Measurements from ENCODE around the gene ZNF879.

ZNF879 gene

GRCh38 chr5:178993955-178994579 lies 29.5 kb upstream of the ZNF879 start:
- TF ChIP-seq CTCF (IDR thresholded peaks at IDR 0.05; ENCODE audit: borderline replicate concordance, insufficient read depth, low read depth, low read length): no peak
- H3K4me3 ChIP-seq (ENCODE audit: low read depth, low read length): no peak overlapping the region

- no peak for TF ChIP-seq CTCF (IDR thresholded peaks at IDR 0.05; ENCODE audit: borderline replicate concordance, insufficient read depth, low read depth, low read length)
- no peak within 1 kb of the TSS for H3K4me3 ChIP-seq (ENCODE audit: low read depth, low read length)
These were observed 28.8 kb upstream of the ZNF879 start, which contains the start of gene GRM6 for GRCh38 chr5:178994580-178995340. Gene GRM6 (minus strand): TSS chr5:178995320. CDS start chr5:178994944, 376 bp downstream.

- no peak overlapping the region for H3K4me3 ChIP-seq (ENCODE audit: low read depth, low read length)
- no peak for TF ChIP-seq CTCF (IDR thresholded peaks at IDR 0.05; ENCODE audit: borderline replicate concordance, insufficient read depth, low read depth, low read length)
These were observed 28.3 kb upstream of the ZNF879 start for GRCh38 chr5:178995341-178995690.

- H3K4me3 ChIP-seq (ENCODE audit: low read depth, low read length): no peak overlapping the region
- no peak for TF ChIP-seq CTCF (IDR thresholded peaks at IDR 0.05; ENCODE audit: borderline replicate concordance, insufficient read depth, low read depth, low read length)
These were observed 27.4 kb upstream of the ZNF879 start for GRCh38 chr5:178996156-178996555.

GRCh38 chr5:178997191-178997590 lies 26.4 kb upstream of the ZNF879 start:
- TF ChIP-seq CTCF (IDR thresholded peaks at IDR 0.05; ENCODE audit: borderline replicate concordance, insufficient read depth, low read depth, low read length): no peak

GRCh38 chr5:178998441-178998840 lies 25.2 kb upstream of the ZNF879 start:
- TF ChIP-seq CTCF (IDR thresholded peaks at IDR 0.05; ENCODE audit: borderline replicate concordance, insufficient read depth, low read depth, low read length): no peak
- no peak overlapping the region for H3K4me3 ChIP-seq (ENCODE audit: low read depth, low read length)

More at GRCh38 chr5:178997191-178997590, 26.4 kb upstream of the ZNF879 start:
- no peak overlapping the region for H3K4me3 ChIP-seq (ENCODE audit: low read depth, low read length)

GRCh38 chr5:179006564-179006963 lies 17.0 kb upstream of the ZNF879 start:
- TF ChIP-seq CTCF (IDR thresholded peaks at IDR 0.05; ENCODE audit: borderline replicate concordance, insufficient read depth, low read depth, low read length): no peak
- H3K4me3 ChIP-seq (ENCODE audit: low read depth, low read length): no peak overlapping the region

All from GM12875 (cell line).